Right hindlimb (tissue), 1 donor: ENCODE results near the gene COL6A1.

Experiments used
- DNase-seq: peaks from one replicate; pipeline ENCODE4 v3.0.0-alpha.2; 2018

The COL6A1 gene, protein sequence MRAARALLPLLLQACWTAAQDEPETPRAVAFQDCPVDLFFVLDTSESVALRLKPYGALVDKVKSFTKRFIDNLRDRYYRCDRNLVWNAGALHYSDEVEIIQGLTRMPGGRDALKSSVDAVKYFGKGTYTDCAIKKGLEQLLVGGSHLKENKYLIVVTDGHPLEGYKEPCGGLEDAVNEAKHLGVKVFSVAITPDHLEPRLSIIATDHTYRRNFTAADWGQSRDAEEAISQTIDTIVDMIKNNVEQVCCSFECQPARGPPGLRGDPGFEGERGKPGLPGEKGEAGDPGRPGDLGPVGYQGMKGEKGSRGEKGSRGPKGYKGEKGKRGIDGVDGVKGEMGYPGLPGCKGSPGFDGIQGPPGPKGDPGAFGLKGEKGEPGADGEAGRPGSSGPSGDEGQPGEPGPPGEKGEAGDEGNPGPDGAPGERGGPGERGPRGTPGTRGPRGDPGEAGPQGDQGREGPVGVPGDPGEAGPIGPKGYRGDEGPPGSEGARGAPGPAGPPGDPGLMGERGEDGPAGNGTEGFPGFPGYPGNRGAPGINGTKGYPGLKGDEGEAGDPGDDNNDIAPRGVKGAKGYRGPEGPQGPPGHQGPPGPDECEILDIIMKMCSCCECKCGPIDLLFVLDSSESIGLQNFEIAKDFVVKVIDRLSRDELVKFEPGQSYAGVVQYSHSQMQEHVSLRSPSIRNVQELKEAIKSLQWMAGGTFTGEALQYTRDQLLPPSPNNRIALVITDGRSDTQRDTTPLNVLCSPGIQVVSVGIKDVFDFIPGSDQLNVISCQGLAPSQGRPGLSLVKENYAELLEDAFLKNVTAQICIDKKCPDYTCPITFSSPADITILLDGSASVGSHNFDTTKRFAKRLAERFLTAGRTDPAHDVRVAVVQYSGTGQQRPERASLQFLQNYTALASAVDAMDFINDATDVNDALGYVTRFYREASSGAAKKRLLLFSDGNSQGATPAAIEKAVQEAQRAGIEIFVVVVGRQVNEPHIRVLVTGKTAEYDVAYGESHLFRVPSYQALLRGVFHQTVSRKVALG

GRCh38 chr21:45981151-45982091 is at the start of gene COL6A1:
Gene COL6A1, plus strand, starts transcription at chr21:45981770. Its CDS starts 81 bp downstream, at chr21:45981851.
- DNase-seq: peak; percentile 95

DNA sequence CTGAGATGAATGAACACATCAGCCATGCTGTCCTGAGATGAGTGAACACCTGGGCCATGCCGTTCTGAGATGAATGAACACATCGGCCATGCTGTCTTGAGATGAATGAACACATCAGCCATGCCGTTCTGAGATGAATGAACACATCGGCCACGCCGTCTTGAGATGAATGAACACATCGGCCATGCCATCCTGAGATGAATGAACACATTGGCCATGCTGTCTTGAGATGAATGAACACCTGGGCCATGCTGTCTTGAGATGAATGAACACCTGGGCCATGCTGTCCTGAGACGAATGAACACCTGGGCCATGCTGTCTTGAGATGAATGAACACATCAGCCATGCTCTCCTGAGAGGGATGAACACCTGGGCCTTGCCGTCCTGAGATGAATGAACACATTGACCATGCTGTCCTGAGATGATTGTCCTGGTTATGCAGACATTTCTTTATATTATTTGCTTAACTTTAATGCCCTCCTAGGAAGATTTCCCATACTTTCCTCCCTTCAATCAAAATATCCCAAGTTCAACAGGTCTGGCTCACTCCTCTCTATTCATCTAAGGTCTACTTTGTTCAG is 48.6 kb upstream of the COL6A1 start:
- no peak for DNase-seq

GRCh38 chr21:45934085-45934484 is 47.5 kb upstream of the COL6A1 start:
- no peak for DNase-seq

DNA sequence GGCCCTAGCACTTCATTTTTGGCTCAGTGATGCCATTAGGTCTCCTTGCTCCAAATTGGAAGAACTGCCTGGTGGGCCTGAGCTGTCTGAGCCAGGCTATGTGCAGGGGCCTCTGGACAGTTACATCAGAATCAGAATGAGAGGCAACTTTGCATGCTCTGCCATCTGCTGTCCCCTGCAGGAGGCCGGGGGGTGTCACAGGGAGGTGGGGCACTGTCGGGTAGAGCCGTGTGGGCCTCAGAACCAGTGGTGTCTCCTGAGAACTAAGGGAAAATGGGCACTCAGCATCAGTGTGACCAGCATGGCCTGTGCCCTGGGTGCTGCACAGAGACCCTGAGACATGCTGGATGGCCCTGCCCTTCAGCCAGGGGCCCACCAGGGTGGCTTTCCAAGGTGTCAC is 47.0 kb upstream of the COL6A1 start:
- no peak for DNase-seq

- DNase-seq: no peak
Observed at GRCh38 chr21:45935628-45936027, 45.9 kb upstream of the COL6A1 start.

DNA sequence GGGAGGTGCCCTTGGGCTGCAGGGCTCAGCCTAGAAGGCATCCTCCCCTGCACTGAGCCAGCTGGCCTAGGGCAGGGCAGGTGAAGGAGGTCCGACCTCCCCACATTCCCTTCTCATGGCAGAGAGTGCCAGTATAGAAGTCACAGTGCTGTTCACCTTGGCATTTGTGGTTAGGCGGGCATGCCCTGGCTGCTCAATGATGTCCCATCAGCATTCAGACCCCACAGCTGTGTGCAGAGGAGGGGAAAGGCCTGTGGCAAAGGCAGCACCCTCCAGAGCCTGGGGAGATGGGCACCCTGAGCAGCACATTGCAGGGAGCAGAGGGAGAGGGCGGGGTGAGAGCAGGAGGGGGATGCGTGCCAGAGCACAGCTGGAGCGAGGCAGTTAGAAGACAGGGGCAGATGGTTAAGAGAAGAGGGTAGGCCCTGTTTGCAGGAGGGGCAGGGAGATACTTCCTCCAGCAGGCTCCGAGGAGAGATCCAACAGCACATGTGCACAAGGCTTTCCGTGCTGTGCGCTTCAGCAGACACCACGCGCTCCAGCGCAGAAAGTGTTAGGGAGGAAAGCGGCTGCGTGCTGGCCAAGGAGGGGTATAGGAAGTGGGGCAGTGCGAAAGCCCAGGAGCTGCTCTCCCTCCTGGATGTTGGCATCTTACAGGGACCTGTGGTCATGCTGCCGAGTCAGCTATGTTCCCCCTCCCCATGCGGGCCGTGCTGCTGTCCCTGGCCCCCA is 43.7 kb upstream of the COL6A1 start:
- no peak for DNase-seq

DNA sequence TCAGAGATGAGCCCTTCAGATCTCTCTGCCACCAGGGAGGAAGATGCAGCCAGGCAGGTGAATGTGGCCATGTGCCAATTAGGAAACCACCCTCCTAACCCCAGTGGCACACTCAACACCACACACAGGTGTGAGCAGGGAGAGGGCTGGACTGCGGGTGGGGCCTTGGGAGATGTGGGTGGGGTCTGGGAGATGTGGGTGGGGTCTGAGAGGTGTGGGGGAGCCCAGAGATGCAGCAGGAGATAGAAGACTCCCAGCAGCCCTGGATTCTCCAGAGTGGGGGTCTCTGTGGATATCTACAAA is 43.2 kb upstream of the COL6A1 start:
- no peak for DNase-seq

GRCh38 chr21:45938811-45939520 is 42.6 kb upstream of the COL6A1 start:
- no peak for DNase-seq

DNA sequence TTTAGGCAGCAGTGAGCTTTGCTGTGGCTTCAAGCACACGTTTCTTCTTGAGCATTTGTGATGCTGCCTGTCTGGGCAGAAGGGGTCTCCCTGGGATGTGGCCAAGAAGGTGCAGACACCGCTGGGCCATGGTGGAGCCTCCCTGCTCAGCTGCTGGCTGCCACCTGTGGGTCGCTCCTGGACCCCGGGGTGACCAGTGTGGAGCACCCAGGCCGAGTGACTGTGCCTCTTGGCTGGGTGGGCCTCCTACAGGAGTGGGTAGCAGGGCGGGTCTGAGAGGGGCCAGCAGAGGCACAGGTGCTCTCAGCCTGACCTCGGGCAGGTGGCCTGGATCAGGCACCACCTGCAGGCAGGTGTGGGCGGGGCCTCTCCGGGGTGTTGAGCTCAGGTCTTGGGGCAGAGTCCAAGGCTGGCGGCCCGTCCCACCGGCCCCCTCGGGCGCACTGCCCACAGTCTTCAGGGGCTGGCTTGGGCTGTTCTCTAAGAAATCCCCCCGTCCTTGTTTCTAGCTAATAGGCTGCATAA is 42.0 kb upstream of the COL6A1 start:
- DNase-seq: no peak

- no peak for DNase-seq
Observed at GRCh38 chr21:45940091-45940490, 41.5 kb upstream of the COL6A1 start.

GRCh38 chr21:45940621-45941337 is 40.8 kb upstream of the COL6A1 start:
- no peak for DNase-seq

DNA sequence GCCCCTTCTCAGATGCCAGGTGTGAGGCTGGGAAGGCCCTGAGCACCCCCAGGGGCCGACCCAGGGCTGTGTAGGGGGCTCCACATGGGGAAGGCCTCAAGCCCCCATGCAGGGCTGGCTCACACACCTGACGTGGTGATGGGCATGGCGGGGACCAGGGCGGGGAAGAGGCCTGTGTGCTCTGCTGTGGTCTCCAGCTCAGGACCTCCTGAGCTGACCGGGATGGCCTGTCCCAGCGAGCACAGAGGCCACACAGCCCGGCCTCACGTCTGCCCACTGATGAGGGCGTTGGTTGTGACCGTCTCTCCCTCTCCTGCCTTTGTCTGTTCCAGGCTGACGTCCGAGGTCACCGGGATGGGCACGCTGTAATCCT is 40.2 kb upstream of the COL6A1 start:
- DNase-seq: no peak

- no peak for DNase-seq
Observed at GRCh38 chr21:45941717-45942546, 39.6 kb upstream of the COL6A1 start.

DNA sequence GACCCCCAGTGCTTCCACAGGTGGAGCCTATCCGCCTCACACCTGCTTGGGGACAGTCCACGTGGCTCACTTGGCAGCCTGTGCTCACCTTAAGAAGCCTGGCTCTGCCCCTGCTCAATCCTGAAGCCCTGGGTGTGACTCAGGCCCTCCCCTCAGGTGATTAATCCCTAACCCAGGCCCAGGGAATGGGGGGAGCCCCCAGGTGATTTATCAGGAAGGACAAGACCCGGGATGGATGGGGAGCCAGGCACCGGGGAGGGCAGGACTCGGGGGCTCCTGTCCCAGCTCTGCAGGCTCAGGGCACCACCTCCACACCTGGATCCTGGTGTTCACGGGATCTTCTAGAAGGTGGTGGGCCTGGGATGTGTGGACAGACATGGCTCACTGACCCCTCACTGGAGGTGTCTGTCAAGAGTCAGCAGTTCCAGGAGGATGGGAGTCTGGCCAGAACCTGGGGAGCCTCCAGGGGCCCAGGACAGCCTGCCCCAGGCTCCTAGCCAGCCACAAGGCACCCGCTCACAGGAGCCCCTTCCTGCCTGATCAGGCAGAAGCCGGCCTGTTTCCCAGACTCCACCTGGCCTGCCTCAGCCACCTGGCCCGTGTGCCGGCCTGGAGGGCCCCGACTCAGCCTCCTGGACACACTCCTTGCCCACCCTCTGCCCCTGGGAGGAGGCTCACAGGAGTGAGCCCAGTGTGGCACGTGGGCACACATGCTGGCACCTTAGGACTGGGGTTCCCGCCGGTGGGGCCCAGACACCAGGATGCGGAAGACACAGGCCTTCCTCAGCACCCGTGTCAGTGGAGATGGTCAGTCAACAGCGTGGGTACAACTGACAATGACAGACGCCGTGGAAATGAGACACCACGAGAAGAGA is 38.6 kb upstream of the COL6A1 start:
- DNase-seq: no peak

GRCh38 chr21:45943630-45944540 is 37.7 kb upstream of the COL6A1 start:
- DNase-seq: no peak

DNA sequence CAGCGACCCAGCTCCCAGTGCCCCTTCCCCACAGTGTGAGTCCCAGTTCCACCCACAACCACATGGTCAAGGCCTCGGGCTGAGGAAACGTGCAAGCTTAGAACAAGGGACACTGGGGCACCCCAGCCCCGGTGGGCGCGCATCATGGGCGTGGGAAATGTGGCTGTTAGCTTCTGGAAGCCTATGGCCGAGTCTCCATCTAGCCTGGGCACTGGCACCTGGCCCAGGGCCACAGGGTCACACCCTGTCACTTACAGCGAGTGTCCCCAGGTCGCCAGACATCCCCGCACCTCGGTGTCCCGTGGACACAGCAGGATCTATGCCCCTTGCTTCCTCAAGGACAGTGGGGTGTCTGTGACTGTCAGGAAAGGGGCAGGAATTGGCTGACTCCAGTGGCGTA is 37.0 kb upstream of the COL6A1 start:
- DNase-seq: no peak
